ENCODE results near the gene HEYL. TPM values are rescaled to one million over a fixed set of nuclear protein-coding genes. Genes with fewer than 3 reads are reported as not detected.

HEYL gene
- total and polyA plus RNA-seq, 9 of the 15 experiments (the other 6 are each of a cell fraction or from before 2014, with no cell fraction given): 0.13 to 0.89 (median 0.25) TPM

- TF ChIP-seq REST (IDR thresholded peaks at IDR 0.05; ENCODE audit: borderline replicate concordance) (peak; percentile 38; the same call in 1 of the 2 replicates), REST (CRISPR knock-in tag; IDR thresholded peaks at IDR 0.05; ENCODE audit: low read depth) (no peak), TEAD4 (IDR thresholded peaks at IDR 0.05; ENCODE audit: low read length) (no peak), TEAD4 (CRISPR knock-in tag; IDR thresholded peaks at IDR 0.05; ENCODE audit: borderline replicate concordance) (no peak), ZNF655 (CRISPR knock-in tag; IDR thresholded peaks at IDR 0.05) (no peak), ZFP36 (IDR thresholded peaks at IDR 0.05; ENCODE audit: low read depth, low read length, partially characterized antibody) (no peak), CHD1 (IDR thresholded peaks at IDR 0.05; ENCODE audit: low read length) (no peak), ZNF253 (CRISPR knock-in tag; conservative IDR thresholded peaks at IDR 0.05) (no peak), KLF13 (tag; IDR thresholded peaks at IDR 0.05; ENCODE audit: borderline replicate concordance, low read depth) (no peak), FUS (optimal IDR thresholded peaks at IDR 0.05; ENCODE audit: low read depth, low read length) (no peak), SMAD4 (CRISPR knock-in tag; conservative IDR thresholded peaks at IDR 0.05) (peak; percentile 77), ZFP91 (CRISPR knock-in tag; IDR thresholded peaks at IDR 0.05) (no peak), TEAD1 (CRISPR knock-in tag; IDR thresholded peaks at IDR 0.05) (0 out of 4 replicates have a peak, but pooled peaks have one; percentile 9 to 14), CAMTA2 (CRISPR knock-in tag; conservative IDR thresholded peaks at IDR 0.05) (no peak)
These were observed at the start of gene HEYL (continued) for GRCh38 chr1:39639305-39640130.

Data from K562 (cell line).